HCT116 (cell line): ENCODE data around the gene CHPT1. TPM values are rescaled to one million over a fixed set of nuclear protein-coding genes. Genes with fewer than 3 reads are reported as not detected.

Source experiments
- ATAC-seq: fragments of 200-7000 bp; cut with Tn5 transposase; 2 replicates; pipeline ENCODE4 v1.9.1; 2020; ENCODE audit warnings: mild to moderate bottlenecking, moderate library complexity
- BruUV-seq: library from RNA; stranded (reverse); fragments of 400-500 nt; replicated peaks from 2 replicates; lab custom pipeline; 2021; lab: Mats Ljungman, UMichigan
- CTCF ChIA-PET: fragments of 300-600 bp; sonication (Branson Sonifier 250); formaldehyde crosslinking; loops from one replicate; lab custom pipeline; 2021; ENCODE audit warnings: antibody characterized with exemption; lab: Charles Lee
- POLR2A ChIA-PET: fragments of 300-600, 350-600 bp; sonication (Branson Sonifier 250); formaldehyde crosslinking; loops from one replicate; lab custom pipeline; 2021; ENCODE audit warnings: antibody characterized with exemption; lab: Charles Lee
- RAD21 ChIA-PET, 2 experiments: fragments of 300-600 bp; sonication (Branson Sonifier 250); formaldehyde crosslinking; loops; one replicate each; lab custom pipeline; 2023; ENCODE audit warnings: low total read pairs in 2 of 2; ENCODE audit not compliant: uncharacterized antibody in 2 of 2, unreplicated experiment in 2 of 2, low non-redundant PET in 1 of 2; lab: Charles Lee
- DNase-seq: peaks from one replicate; pipeline ENCODE4 v3.0.0-alpha.2; 2010; ENCODE audit warnings: low read depth, low spot score
- H2AFZ ChIP-seq: fragments of 200-600 bp; shearing (Covaris generic), sonication (generic); 2 replicates; pipeline ENCODE4 v1.6.1; 2017; ENCODE audit warnings: low read depth, mixed run types, mixed read lengths, antibody characterized with exemption, low read length; ENCODE audit not compliant: poor library complexity, severe bottlenecking
- H3K27ac ChIP-seq: 2 replicates; pipeline ENCODE4 v1.5.1; 2012; ENCODE audit warnings: low read depth, low read length
- H3K27me3 ChIP-seq: fragments of 200-600 bp; sonication (generic); 2 replicates; pipeline ENCODE4 v1.6.1; 2016; ENCODE audit warnings: mixed run types, low read length, mixed read lengths; ENCODE audit not compliant: insufficient read depth
- H3K36me3 ChIP-seq, 2 experiments: fragments of 200-500 bp in 1 of 2; fragments of 200-600 bp in 1 of 2; sonication (Bioruptor generic) in 1 of 2; sonication (generic) in 1 of 2; 2 replicates each; pipeline versions ENCODE4 v1.5.1 to v1.6.1; 2014 to 2016; ENCODE audit warnings: low read length in 2 of 2, inconsistent platforms in 1 of 2, mixed read lengths in 1 of 2, mixed run types in 1 of 2; ENCODE audit not compliant: insufficient read depth in 2 of 2, control insufficient read depth in 1 of 2
- H3K4me1 ChIP-seq, 2 experiments: fragments of 200-600 bp in 1 of 2; sonication (generic) in 1 of 2; 2 replicates each; pipeline versions ENCODE4 v1.5.1 to v1.6.1; 2012 to 2017; ENCODE audit warnings: low read length in 2 of 2, inconsistent platforms in 1 of 2, mild to moderate bottlenecking in 1 of 2, mixed read lengths in 1 of 2, mixed run types in 1 of 2, moderate library complexity in 1 of 2; ENCODE audit not compliant: insufficient read depth in 2 of 2, control insufficient read depth in 1 of 2
- H3K4me2 ChIP-seq: fragments of 200-600 bp; sonication (generic); 2 replicates; pipeline ENCODE4 v1.6.1; 2017; ENCODE audit warnings: mixed run types, low read length, mixed read lengths
- H3K4me3 ChIP-seq, 2 experiments: fragments of 200-600 bp in 1 of 2; sonication (generic) in 1 of 2; replicated peaks in 1 of 2; 2 replicates each; pipeline ENCODE4 v1.5.1; 2011 to 2016; ENCODE audit warnings: low read length in 2 of 2, control low read depth in 1 of 2, low read depth in 1 of 2, mild to moderate bottlenecking in 1 of 2, mixed read lengths in 1 of 2, mixed run types in 1 of 2
- H3K79me2 ChIP-seq: fragments of 200-600 bp; sonication (generic); 2 replicates; pipeline ENCODE4 v1.6.1; 2017; ENCODE audit warnings: mild to moderate bottlenecking, mixed run types, low read length, moderate library complexity, mixed read lengths; ENCODE audit not compliant: insufficient read depth
- H3K9ac ChIP-seq: fragments of 200-600 bp; sonication (generic); 2 replicates; pipeline ENCODE4 v1.6.1; 2016; ENCODE audit warnings: low read length, mixed read lengths
- H3K9me2 ChIP-seq: fragments of 200-600 bp; sonication (generic), shearing (Covaris generic); 2 replicates; pipeline ENCODE4 v1.6.1; 2017; ENCODE audit warnings: mixed run types, mild to moderate bottlenecking, moderate library complexity; ENCODE audit not compliant: insufficient read depth
- H3K9me3 ChIP-seq, 2 experiments: fragments of 200-500 bp in 1 of 2; fragments of 200-600 bp in 1 of 2; sonication (Bioruptor generic) in 1 of 2; sonication (generic) in 1 of 2; 2 replicates each; pipeline ENCODE4 v1.6.1; 2014 to 2017; ENCODE audit warnings: low read length in 2 of 2, mixed read lengths in 2 of 2, inconsistent platforms in 1 of 2, low read depth in 1 of 2, mild to moderate bottlenecking in 1 of 2, mixed run types in 1 of 2, moderate library complexity in 1 of 2; ENCODE audit not compliant: control insufficient read depth in 1 of 2, insufficient read depth in 1 of 2
- H4K20me1 ChIP-seq: fragments of 200-600 bp; sonication (generic), shearing (Covaris generic); 2 replicates; pipeline ENCODE4 v1.6.1; 2017; ENCODE audit warnings: mixed run types, mild to moderate bottlenecking, moderate library complexity; ENCODE audit not compliant: insufficient read depth
- CBX3 ChIP-seq: IDR thresholded peaks from 2 replicates; pipeline ENCODE4 v1.6.1; 2012; ENCODE audit warnings: low read depth
- CEBPB ChIP-seq: IDR thresholded peaks from 2 replicates; pipeline ENCODE4 v1.6.1; 2012; ENCODE audit warnings: low read depth
- EGR1 ChIP-seq: IDR thresholded peaks from 2 replicates; pipeline ENCODE4 v1.6.1; 2012; ENCODE audit warnings: low read depth
- EZH2 ChIP-seq: fragments of 200-600 bp; sonication (generic); IDR thresholded peaks from 2 replicates; pipeline ENCODE4 v1.6.1; 2017; ENCODE audit warnings: antibody characterized with exemption, mixed run types
- EZH2phosphoT487 ChIP-seq: fragments of 200-600 bp; IDR thresholded peaks from 2 replicates; pipeline ENCODE4 v1.6.1; 2018; ENCODE audit warnings: antibody characterized with exemption, borderline replicate concordance
- FOSL1 ChIP-seq: IDR thresholded peaks from 2 replicates; pipeline ENCODE4 v1.6.1; 2012; ENCODE audit warnings: low read depth
- JUND ChIP-seq: IDR thresholded peaks from 2 replicates; pipeline ENCODE4 v1.6.1; 2012
- POLR2A ChIP-seq: IDR thresholded peaks from 2 replicates; pipeline ENCODE4 v1.7.0; 2011; ENCODE audit warnings: borderline replicate concordance; ENCODE audit not compliant: insufficient read depth, insufficient read length; ENCODE audit errors: extremely low read depth
- POLR2AphosphoS5 ChIP-seq: IDR thresholded peaks from 2 replicates; pipeline ENCODE4 v1.6.1; 2011; ENCODE audit warnings: mild to moderate bottlenecking, low read depth, low read length, moderate library complexity
- SIN3A ChIP-seq: IDR thresholded peaks from 2 replicates; pipeline ENCODE4 v1.6.1; 2012; ENCODE audit warnings: low read depth
- SP1 ChIP-seq: IDR thresholded peaks from 2 replicates; pipeline ENCODE4 v1.6.1; 2012; ENCODE audit warnings: low read depth
- SRF ChIP-seq: IDR thresholded peaks from 2 replicates; pipeline ENCODE4 v1.6.1; 2012; ENCODE audit warnings: low read depth
- YY1 ChIP-seq: IDR thresholded peaks from 2 replicates; pipeline ENCODE4 v1.6.1; 2011; ENCODE audit warnings: low read length, low read depth, moderate library complexity, mild to moderate bottlenecking; ENCODE audit not compliant: insufficient replicate concordance; ENCODE audit errors: extremely low read depth
- intact Hi-C: fragments of 100-400 bp; cut with micrococcal nuclease; formaldehyde crosslinking; loops from 2 replicates; pipeline ENCODE4 v1.10.0; 2022
- total RNA-seq: library from RNA; stranded (reverse); gene quantifications from one replicate; pipeline ENCODE4 v1.2.1, GENCODE V29; 2021; ENCODE audit not compliant: unreplicated experiment
- TF ChIP-seq, protein P1 (sequence below), 3 experiments: fragments of 200-600 bp in 1 of 3; sonication (generic) in 1 of 3; IDR thresholded peaks in 2 of 3; conservative IDR thresholded peaks in 1 of 3; 2 replicates each; pipeline ENCODE4 v1.5.1; 2012 to 2017; ENCODE audit warnings: low read depth in 2 of 3, low read length in 2 of 3, antibody characterized with exemption in 1 of 3, borderline replicate concordance in 1 of 3, control low read depth in 1 of 3, mild to moderate bottlenecking in 1 of 3, mixed read lengths in 1 of 3, mixed run types in 1 of 3, moderate library complexity in 1 of 3; ENCODE audit not compliant: insufficient read depth in 1 of 3
- TF ChIP-seq, protein P2 (sequence below): IDR thresholded peaks from 2 replicates; pipeline ENCODE4 v1.6.1; 2012
- TF ChIP-seq, protein P3 (sequence below): IDR thresholded peaks from 2 replicates; pipeline ENCODE4 v1.6.1; 2012

CHPT1 gene
- total RNA-seq, 1 experiment from 2014 or later: 20.1 TPM

DNA sequence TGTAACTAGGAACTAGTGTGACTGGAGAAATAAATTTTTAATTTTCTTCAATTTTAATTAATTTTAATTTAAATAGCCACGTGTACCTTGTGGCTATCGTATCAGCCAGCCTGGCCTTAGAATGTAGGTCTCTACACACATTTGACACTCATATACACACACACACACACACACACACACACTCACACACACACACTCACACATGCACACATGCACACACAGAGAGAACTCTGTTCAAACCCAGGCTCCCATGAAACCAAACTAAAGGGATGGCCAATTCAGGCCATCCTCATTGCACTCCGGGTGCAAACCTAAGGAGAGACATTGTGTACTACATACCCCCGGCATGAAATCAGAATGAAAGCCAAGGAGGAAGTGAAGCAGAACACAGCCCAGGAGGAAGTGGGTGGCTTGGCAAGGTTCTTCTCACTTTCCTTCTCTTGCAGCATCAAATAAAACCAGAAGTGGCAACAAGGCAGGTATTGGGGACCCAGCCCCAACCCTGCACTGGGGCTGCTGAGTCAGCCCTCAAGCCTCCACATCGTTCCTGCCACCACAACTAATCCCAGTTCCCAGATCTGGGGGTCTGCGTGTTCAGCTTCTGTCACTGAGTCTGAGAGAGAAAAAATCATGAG, 26.2 kb upstream of the CHPT1 start:
- no peaks in the 10 kb centered on the region for H3K9me3 ChIP-seq
- H3K4me3 ChIP-seq: no peak overlapping the region
- H3K9me2 ChIP-seq: no peaks in the 10 kb centered on the region
- no peaks in the 10 kb centered on the region for H3K79me2 ChIP-seq
- H4K20me1 ChIP-seq: no peaks in the 10 kb centered on the region
- ChIA-PET RAD21 (no interaction called here), POLR2A (no interaction called here), CTCF (no interaction called here)
- H3K9ac ChIP-seq: no peak overlapping the region
- H3K27ac ChIP-seq: no peak overlapping the region
- ATAC-seq: no peak
- H3K36me3 ChIP-seq: no peaks in the 10 kb centered on the region
- intact Hi-C loops: loop anchor here (5.0 kb wide), 1 partner anchor 86 kb away; no protein-coding TSS in a partner anchor
- TF ChIP-seq EZH2 (no peak), EZH2phosphoT487 (no peak), CEBPB (no peak), SIN3A (no peak), YY1 (no peak), EGR1 (no peak), SP1 (no peak), POLR2A (no peak), FOSL1 (no peak), POLR2AphosphoS5 (no peak), SRF (no peak), JUND (no peak), CBX3 (no peak)
- TF ChIP-seq, protein P1, sequence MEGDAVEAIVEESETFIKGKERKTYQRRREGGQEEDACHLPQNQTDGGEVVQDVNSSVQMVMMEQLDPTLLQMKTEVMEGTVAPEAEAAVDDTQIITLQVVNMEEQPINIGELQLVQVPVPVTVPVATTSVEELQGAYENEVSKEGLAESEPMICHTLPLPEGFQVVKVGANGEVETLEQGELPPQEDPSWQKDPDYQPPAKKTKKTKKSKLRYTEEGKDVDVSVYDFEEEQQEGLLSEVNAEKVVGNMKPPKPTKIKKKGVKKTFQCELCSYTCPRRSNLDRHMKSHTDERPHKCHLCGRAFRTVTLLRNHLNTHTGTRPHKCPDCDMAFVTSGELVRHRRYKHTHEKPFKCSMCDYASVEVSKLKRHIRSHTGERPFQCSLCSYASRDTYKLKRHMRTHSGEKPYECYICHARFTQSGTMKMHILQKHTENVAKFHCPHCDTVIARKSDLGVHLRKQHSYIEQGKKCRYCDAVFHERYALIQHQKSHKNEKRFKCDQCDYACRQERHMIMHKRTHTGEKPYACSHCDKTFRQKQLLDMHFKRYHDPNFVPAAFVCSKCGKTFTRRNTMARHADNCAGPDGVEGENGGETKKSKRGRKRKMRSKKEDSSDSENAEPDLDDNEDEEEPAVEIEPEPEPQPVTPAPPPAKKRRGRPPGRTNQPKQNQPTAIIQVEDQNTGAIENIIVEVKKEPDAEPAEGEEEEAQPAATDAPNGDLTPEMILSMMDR (IDR thresholded peaks at IDR 0.05 in 2 of 3, conservative IDR thresholded peaks at IDR 0.05 in 1 of 3; ENCODE audit: borderline replicate concordance in 1 of 3, insufficient read depth in 1 of 3, low read depth in 2 of 3, low read length in 2 of 3): no peak
- TF ChIP-seq, protein P2, sequence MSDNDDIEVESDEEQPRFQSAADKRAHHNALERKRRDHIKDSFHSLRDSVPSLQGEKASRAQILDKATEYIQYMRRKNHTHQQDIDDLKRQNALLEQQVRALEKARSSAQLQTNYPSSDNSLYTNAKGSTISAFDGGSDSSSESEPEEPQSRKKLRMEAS: no peak
- TF ChIP-seq, protein P3, sequence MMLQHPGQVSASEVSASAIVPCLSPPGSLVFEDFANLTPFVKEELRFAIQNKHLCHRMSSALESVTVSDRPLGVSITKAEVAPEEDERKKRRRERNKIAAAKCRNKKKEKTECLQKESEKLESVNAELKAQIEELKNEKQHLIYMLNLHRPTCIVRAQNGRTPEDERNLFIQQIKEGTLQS: no peak
- no TSS peak for BruUV-seq
- H3K4me1 ChIP-seq: no peaks in the 10 kb centered on the region
- H3K27me3 ChIP-seq: no peaks in the 10 kb centered on the region
- no peak for DNase-seq
- no peak overlapping the region for H2AFZ ChIP-seq
- no peak overlapping the region for H3K4me2 ChIP-seq
